GM10266 (cell line): Measurements from ENCODE around the gene CHRND.
"Not testable (repeated sequence)": the region's sequence is repeated elsewhere in the genome, so short reads cannot be mapped to it uniquely, and the experiment has no call there.

Experiments used
- DNase-seq: peaks from one replicate; pipeline ENCODE4 v3.0.0; 2012; ENCODE audit errors: extremely low spot score
- CTCF ChIP-seq: IDR thresholded peaks from 2 replicates; pipeline ENCODE4 v1.5.1; 2012; ENCODE audit warnings: mild to moderate bottlenecking, low read depth; ENCODE audit not compliant: control insufficient read depth, insufficient read depth; ENCODE audit errors: missing control alignments

Gene CHRND

GRCh38 chr2:232567721-232568120, 41.8 kb downstream of the CHRND start:
- no peak for DNase-seq
- TF ChIP-seq CTCF: no peak

- no peak for TF ChIP-seq CTCF
- DNase-seq: no peak
These were observed 42.2 kb downstream of the CHRND start for GRCh38 chr2:232568161-232568560.

- TF ChIP-seq CTCF: no peak
- DNase-seq: no peak
These were observed 43.6 kb downstream of the CHRND start for GRCh38 chr2:232569541-232569940.

- not testable (repeated sequence) for DNase-seq
These were observed 44.5 kb downstream of the CHRND start for GRCh38 chr2:232570481-232570880.

GRCh38 chr2:232571026-232571474, 45.1 kb downstream of the CHRND start:
- DNase-seq: no peak
- no peak for TF ChIP-seq CTCF

- DNase-seq: no peak
- TF ChIP-seq CTCF: no peak
These were observed 47.1 kb downstream of the CHRND start for GRCh38 chr2:232573042-232573441.

GRCh38 chr2:232573771-232574435, 47.9 kb downstream of the CHRND start:
- no peak for DNase-seq
- no peak for TF ChIP-seq CTCF
